Jurkat, Clone E6-1 (cell line): ENCODE results near the gene RBMS2.
"Not testable (repeated sequence)": the region's sequence is repeated elsewhere in the genome, so short reads cannot be mapped to it uniquely, and the experiment has no call there.

ENCODE experiments used
- DNase-seq: peaks from one replicate; pipeline ENCODE4 v3.0.0-alpha.2; 2011; ENCODE audit warnings: low read depth, low spot score
- H3K4me3 ChIP-seq: 2 replicates; pipeline ENCODE4 v1.5.1; 2011; ENCODE audit warnings: mild to moderate bottlenecking, low read length, control low read depth, moderate library complexity

RBMS2 gene

GRCh38 chr12:56571121-56571520 is 49.5 kb downstream of the RBMS2 start:
- H3K4me3 ChIP-seq = no peak overlapping the region
- DNase-seq = no peak

DNA sequence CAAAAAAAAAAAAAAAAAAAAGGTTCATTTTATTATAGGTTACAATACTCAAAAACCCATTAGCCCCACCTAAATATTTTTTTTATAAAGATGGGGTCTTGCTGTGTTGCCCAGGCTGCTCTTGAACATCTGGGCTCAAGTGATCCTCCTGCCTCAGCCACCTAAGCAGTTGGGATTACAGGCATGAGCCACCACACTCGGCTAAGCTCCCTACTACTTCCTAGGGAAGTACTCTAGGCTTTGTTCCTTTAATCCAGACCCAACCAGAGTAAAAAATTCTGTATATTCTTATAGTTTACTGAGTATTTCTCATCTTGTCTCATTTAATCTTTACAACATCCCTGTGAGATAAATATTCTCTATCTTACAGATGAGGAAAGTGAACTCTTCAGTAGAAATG is 50.7 kb downstream of the RBMS2 start:
- no peak overlapping the region for H3K4me3 ChIP-seq
- no peak for DNase-seq

GRCh38 chr12:56574210-56574609 is 52.6 kb downstream of the RBMS2 start:
- DNase-seq = no peak
- no peak overlapping the region for H3K4me3 ChIP-seq

- not testable (repeated sequence) for H3K4me3 ChIP-seq, DNase-seq
Measured at GRCh38 chr12:56577248-56577647, 55.6 kb downstream of the RBMS2 start.

GRCh38 chr12:56578983-56579546 is 57.4 kb downstream of the RBMS2 start:
- H3K4me3 ChIP-seq = no peak overlapping the region
- DNase-seq = no peak

DNA sequence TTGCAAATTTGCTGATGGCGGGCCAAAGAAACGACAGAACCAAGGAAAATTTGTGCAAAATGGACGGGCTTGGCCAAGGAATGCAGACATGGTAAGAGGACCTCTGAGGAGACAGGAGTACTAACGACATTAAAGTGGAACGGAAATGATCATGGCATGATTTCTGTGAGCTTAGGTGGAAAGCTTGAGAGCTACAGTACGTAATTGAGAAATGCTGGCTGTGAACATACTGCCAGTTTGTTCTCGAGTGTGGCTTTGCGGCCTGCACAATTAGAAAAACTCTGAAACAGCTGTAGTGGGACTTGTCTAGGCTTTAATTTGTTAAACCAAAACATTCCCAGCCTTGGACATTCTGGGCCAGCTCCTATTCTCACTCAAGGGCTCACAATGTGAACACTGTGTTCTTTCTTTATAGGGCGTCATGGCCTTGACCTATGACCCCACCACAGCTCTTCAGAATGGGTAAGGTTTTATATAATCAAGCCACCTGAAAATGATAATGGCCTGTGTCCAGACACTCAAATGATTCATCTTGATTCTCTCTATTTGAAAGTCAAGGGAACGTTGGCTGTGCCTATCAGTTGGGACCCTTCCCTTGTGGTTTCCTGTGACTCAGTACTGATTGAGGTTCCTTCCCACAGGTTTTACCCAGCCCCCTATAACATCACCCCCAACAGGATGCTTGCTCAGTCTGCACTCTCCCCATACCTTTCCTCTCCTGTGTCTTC is 60.0 kb downstream of the RBMS2 start:
- peak overlapping the region; percentile 34 for H3K4me3 ChIP-seq
- peak; percentile 94 for DNase-seq

DNA sequence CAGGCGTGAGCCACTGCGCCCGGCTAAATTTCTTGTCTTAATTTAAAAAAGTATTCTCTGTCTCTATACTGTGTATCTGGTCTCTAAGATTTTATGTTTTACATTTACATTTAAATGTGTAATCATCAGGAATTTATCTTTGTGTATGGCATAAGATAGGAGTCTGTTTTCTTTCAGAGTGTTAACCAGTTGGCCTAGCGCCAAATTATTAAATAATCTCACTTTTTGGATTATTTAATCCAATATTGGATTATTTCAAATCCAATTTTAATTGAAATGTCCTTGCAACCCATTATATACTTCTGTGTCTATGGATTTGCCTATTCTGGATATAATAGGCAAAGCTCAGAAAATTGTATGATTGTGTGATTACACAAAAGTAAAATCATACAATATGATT is 63.5 kb downstream of the RBMS2 start:
- DNase-seq = no peak
- no peak overlapping the region for H3K4me3 ChIP-seq

- no peak for DNase-seq
- H3K4me3 ChIP-seq = no peak overlapping the region
Measured at GRCh38 chr12:56589783-56590182, 68.2 kb downstream of the RBMS2 start.

GRCh38 chr12:56590237-56590830 is 68.7 kb downstream of the RBMS2 start:
- DNase-seq = peak; percentile 46
- no peak overlapping the region for H3K4me3 ChIP-seq

GRCh38 chr12:56591126-56591525 is 69.5 kb downstream of the RBMS2 start:
- no peak overlapping the region for H3K4me3 ChIP-seq
- DNase-seq = no peak

DNA sequence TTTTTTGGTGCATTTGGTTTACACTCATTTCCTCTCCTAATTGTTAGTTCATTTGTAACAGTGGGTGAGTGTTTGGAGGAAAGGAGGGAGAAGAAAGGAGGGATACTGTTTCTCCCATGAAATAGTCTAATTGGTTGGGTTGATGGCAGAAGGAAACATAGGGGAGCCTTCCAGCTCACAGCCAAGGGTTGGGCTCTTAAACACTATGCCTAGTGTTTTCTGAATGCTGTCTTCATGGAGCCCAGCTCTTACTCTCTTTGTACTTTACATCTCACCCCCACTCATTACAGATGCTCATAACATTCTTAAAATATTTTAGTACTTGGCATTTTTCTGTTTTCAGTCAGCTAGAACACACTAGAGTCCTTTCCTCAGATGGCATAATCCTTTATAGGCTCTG is 70.3 kb downstream of the RBMS2 start:
- no peak for DNase-seq
- H3K4me3 ChIP-seq = no peak overlapping the region

DNA sequence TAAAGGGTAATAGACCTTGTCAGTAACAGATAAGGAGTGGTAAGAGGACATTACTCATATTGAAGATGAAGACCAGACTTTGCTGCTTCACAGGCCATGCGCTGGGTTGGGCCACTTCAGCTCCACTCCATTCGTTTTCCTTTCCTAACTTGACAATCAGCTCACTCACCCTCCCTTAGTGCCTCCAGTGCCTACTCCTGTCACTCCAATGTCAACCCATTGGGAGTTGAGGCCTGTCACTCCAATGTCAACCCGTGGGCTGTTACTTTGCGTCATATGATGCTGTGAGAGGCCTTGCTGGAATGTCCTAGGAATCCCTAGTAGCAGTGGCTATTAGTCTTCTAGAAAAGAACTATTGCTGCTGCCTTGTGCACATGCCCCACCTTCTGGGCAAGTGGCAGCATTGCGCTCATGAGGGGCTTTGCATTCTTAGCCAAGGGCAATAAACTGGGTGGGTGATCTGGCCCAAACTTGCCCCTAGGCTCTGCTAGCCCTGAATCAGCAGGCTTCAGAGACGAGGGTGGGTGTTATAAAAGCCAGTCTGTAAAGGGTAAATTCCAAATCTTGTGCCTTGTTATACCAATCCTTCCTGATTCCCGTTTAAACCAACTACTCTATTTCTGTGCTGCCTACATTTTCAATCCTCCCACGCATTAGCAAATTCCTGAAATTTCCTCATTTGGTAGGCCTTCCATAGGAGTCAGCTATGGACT is 72.4 kb downstream of the RBMS2 start:
- no peak overlapping the region for H3K4me3 ChIP-seq
- DNase-seq = peak; percentile 58

GRCh38 chr12:56596815-56597214 is 75.2 kb downstream of the RBMS2 start:
- DNase-seq = no peak
- no peak overlapping the region for H3K4me3 ChIP-seq

GRCh38 chr12:56599041-56599440 is 77.4 kb downstream of the RBMS2 start:
- H3K4me3 ChIP-seq = no peak overlapping the region
- no peak for DNase-seq

DNA sequence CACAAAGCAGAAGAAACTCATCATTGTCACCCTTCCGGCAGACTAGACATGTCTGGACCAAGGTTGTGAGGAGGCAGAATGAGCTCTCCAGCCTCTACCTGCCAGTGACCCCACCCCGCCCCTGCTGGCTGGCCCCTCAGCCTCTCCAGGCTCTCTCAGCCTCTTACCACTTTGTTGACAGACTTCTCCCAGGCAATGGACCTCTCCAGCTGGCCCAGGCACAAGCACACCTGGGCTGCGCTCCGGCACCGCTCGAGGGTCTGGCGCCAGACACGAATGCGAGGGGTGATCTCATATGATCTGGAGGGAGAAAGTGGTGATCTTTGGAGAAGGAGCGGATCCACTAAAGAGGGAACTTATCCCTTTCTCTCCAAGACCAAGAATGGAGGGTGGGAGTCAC is 78.2 kb downstream of the RBMS2 start:
- no peak for DNase-seq
- H3K4me3 ChIP-seq = no peak overlapping the region

GRCh38 chr12:56600753-56601152 is 79.1 kb downstream of the RBMS2 start:
- H3K4me3 ChIP-seq = no peak overlapping the region
- no peak for DNase-seq

DNA sequence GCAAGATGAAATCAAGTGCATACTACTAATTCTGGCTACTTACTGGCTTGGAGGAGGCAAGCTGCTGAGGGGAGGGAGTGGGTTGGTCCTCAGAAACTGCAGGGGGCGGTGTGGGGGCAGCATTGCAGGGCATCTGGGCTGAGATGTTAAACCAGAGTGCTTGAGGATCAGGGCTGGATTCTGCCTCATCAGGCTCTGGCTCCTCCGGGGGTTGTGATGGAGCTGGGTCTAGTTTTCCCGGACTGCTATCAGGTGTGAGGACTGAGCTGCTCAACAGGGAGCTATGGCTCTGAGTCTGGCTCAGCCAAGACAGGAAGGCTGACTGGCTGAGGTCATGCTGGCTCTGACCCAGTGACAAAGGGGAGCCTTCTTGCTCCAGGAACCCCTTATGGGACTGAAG is 79.9 kb downstream of the RBMS2 start:
- no peak for DNase-seq
- no peak overlapping the region for H3K4me3 ChIP-seq

DNA sequence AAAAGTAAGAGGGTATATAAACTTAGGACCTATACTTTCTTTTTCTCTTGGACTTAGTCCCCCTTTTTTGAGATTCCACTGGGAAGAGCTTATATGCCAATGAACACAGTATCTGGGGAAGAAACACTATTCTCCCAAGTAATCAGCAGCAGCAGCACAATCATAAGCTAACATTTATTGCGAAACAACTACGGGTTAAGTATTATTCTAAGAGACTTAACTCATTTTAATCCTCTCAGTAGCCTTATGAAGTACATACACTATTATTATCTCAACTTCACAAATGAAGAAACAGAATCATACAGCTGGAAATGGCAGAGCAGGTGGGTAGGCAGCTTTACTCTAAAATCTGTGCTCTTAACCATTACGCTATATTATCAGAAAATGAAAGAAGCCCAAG is 80.6 kb downstream of the RBMS2 start:
- no peak for DNase-seq
- H3K4me3 ChIP-seq = no peak overlapping the region

- H3K4me3 ChIP-seq = no peak overlapping the region
- DNase-seq = no peak
Measured at GRCh38 chr12:56604355-56604754, 82.7 kb downstream of the RBMS2 start.

- no peak for DNase-seq
Measured at GRCh38 chr12:56614627-56615026, 93.0 kb downstream of the RBMS2 start.

More at GRCh38 chr12:56614627-56615026, 93.0 kb downstream of the RBMS2 start:
- H3K4me3 ChIP-seq = no peak overlapping the region
